ENCODE data around the gene COX15.
A peak's percentile ranks its signal among the peaks of the same experiment; 100 is the strongest.
"Not testable (repeated sequence)": the region's sequence is repeated elsewhere in the genome, so short reads cannot be mapped to it uniquely, and the experiment has no call there.

The COX15 gene

GRCh38 chr10:99732033-99732842 lies at the start of gene COX15, which contains the start of gene CUTC:
COX15 (minus strand) TSS chr10:99732127; CDS start chr10:99732049, 78 bp downstream.
CUTC (plus strand) TSS chr10:99732234; CDS start chr10:99732349, 115 bp downstream.
- peak; percentile 87 to 90 for DNase-seq

- no peak for DNase-seq
These were observed 47.4 kb upstream of the COX15 start for GRCh38 chr10:99779335-99779734.

DNA sequence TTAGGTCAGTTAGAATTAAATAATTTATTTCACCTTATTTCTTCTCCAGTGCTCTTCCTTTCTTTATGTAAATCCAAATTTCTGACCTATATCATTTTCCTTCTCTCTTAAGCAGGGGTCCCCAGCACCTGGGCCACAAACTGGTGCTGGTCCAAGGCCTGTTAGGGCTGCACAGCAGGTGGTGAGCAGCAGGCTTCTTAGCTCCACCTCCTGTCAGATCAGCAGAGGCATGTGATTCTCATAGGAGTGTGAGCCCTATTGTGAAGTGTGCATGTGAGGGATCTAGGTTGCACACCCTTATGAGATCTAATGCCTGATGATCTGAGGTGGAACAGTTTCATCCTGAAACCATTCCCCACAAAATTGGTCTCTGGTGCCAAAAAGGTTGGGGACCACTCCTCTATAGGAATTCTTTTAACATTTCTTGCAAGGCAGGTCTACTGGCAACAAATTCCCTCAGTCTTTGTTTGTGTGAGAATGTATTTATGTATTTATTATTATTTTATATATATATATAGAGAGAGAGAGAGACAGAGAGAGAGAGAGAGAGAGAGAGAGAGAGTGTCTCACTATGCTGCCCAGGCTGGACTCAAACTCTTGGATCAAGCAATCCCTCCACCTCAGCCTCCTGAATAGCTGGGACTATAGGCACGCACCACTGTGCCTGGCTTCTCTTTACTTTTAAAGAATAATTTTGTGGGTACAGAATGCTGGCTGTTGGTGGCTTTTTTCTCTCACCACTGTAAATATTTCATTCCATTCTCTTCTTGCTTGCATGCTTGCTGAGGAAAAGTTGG lies 46.2 kb upstream of the COX15 start:
- DNase-seq, result no peak

DNA sequence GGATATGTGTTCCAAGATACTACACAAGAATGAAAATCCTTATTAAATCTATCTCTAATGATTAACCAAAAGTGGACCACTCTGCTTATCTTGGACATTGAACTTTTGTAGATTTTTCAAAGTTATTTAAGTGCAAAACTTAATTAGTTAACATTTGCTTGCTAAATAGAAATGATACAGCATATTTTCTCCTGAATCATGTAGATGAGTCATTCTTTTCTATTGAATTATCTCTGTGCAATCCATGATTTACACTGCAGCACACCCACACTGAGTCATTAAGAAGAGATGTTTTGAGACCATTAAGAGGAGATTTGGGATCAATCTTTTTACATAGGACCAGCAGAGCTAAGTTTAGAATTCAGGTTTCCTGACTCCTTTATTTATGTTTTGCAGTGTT lies 43.9 kb upstream of the COX15 start:
- DNase-seq, result no peak

DNA sequence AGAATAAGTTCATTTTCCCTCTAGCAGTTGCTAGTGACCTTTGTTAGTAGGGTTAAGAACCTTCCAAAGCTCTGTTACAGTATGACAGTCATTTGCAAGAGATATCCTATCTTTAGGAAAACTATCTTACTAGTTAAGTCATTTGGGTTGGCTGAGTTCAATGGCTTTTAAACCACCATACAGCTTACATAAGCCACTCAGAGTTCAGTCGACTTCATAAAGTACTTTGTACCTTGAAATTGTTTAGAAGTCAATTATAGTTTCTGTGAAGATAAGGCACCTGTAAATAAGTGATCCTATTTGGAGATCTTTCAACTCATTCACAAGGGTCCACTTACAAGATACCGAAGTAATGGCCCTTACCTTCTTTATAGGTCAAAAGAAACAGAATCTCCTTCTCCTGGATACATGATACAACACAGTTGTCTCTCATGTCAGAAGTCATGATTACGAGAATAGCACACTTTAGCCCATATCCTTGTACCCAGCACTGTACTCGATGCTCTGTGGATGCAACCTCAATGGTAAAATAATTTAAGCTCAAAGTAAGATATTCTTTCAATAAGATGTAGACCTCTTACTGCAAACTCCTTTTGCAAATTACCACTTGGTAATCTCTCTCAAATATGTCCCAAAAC lies 38.6 kb upstream of the COX15 start:
- DNase-seq, result no peak

DNA sequence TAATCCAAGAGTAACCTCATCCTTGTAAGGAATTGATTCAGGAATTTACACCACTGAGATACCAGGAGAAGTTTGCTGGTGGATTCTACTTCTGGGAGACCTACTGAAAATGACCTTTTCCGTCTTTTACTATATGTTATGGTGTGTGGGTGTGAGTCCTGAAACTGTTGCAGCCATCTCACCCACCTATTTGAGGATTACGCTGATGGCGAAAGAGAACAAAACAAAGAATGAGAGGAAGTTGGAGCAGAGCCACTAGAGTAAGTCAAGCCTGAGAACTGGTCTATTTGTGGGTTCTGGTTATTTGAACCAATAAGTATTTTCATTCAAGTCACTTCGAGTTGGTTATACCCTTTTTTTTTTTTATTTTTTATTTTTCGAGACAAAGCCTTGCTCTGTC lies 37.8 kb upstream of the COX15 start:
- DNase-seq, result no peak

GRCh38 chr10:99768556-99768955 lies 36.6 kb upstream of the COX15 start:
- no peak for DNase-seq

GRCh38 chr10:99767901-99768300 lies 36.0 kb upstream of the COX15 start:
- no peak for DNase-seq

DNA sequence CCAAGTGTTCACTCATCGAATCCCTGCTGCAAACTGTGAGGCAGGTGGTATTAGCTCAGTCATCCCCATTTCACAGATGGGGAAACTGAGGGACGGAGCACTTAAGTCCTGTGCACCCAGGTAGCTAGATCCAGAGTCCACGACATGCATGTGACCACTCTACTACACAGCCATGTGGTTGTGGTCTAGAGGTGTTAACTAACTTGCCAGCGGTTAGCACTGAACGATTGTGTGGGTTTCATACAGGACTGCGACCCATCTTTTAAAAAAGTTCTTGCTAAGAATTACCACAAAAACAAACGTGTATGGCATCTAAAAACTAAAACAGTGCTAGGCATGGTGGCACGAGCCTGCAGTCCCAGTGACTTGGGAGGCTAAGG lies 34.4 kb upstream of the COX15 start:
- no peak for DNase-seq

GRCh38 chr10:99765672-99766301 lies 33.9 kb upstream of the COX15 start:
- no peak for DNase-seq

GRCh38 chr10:99761365-99761764 lies 29.4 kb upstream of the COX15 start:
- no peak for DNase-seq

DNA sequence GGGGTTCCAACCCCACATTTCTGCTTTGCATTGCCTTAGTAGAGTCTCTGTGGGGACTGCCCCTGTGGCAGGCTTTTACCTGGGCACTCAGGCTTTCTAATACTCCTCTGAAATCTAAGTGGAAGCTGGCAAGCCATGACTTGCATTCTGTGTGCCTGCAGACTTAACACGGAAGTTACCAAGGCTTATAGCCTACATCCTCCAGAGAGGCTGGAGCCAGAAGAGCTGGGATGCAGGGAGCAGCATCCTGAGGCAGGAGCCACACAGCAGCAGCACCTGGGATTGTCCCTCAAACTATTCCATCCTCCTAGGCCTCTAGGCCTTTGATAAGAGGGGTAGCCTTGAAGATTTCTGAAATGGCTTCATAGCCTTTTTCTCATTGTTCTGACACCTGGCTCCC lies 28.4 kb upstream of the COX15 start:
- no peak for DNase-seq

- no peak for DNase-seq
These were observed 26.4 kb upstream of the COX15 start for GRCh38 chr10:99758211-99758891.

DNA sequence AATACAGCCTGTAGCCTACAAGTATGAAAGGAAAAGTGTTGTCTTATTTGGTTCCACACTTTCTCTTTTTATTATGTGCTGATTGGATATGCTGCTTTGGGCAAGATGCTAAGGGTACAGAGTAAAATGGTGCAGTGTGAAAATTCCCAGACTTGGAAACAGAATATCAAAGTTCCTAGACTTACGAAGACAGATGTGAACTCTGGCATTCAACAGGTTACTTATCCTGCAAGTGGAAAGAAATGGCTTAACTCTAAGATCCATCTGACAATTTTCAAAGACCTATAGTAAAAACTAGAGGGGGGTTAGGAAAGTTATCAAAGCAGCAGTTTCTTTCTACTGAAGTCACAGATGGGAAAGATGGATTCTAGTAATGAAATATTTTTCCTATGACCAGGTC lies 24.2 kb upstream of the COX15 start:
- no peak for DNase-seq

DNA sequence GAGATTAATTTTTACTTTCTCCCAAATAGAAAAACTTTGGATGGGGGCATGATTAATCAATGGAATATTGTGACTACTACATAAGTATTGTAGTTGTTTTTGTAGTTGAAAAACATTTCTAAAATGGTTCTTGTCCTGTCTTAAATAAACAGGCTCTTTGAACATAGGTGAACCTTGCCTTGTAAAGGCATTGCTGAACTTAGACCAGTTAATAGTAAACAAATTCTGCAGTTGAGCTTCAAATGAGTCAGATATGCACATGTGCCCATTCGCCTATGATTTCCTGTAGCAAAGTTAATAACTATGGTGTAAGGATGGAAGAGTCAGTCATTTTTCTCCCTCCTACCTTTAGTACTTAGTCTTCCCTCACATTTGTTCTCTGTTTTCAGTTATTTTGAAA lies 22.7 kb upstream of the COX15 start:
- DNase-seq, result no peak

- no peak for DNase-seq
These were observed 18.7 kb upstream of the COX15 start for GRCh38 chr10:99750641-99751040.

DNA sequence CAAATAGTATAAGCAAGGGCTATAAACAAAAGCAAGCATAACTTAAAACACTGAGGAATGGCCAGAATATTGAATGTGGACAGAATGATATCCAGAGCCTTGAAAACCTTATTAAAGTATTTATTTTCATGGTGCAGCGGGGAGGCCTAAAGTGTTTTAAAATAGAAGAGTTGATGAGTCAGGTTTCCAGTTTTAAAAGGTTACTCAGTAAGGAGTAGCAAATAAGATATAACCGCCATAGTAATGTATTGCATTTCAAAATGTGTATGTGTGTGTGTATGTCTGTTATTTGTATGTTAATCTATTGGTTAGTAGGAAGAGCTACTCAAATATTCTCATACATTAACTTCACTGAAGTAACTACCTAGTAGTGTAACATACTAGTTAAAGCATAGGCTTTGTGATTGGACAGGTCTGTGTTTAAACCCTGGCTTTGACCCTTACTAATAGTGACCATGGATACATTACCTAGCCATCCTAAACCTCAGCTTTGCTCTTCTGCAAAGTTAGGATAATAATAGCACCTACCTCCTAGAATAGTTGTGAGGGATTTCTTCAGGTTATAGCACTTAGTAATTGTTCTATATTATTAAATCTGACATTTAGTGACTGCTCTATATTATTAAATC lies 17.0 kb upstream of the COX15 start:
- no peak for DNase-seq

- DNase-seq, result not testable (repeated sequence)
These were observed 14.2 kb upstream of the COX15 start for GRCh38 chr10:99746166-99746565.

DNA sequence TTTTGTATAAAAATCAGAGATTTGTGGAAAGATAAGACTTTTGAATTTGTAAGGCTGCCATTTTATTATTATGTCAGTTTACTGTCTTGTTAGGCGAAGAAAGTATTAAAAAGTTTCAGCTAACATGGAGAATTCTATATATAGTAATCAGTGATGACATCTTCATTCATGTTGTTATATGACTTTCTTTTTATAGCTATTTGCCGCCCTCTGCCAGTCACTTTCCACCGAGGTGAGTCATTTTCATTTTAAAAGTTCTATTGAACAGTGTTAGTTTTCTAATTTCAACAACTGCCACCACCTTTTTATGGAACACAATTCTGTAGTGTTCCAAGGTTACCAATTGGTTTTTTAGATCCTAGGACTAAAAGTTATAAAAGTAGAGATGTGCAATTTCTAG lies 11.9 kb upstream of the COX15 start:
- no peak for DNase-seq

DNA sequence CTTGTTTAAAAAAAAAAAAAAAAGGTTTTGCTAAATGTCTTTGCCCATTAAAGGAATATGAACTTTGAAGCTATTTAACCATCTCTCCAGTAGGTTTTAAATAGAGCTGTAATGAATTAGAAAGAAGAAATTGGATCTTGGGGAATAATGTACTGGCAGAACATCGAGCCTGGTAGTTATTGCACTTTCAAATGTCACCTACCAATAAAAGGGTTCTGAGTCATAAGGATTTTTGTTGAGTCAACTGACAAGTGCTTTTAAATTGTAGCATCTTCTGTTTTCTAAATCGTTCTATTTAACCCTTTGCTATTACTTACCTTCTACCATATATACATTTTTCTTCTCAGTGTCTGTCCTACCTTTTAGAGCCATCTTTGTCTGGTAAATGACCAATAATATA lies 10.8 kb upstream of the COX15 start:
- no peak for DNase-seq

DNA sequence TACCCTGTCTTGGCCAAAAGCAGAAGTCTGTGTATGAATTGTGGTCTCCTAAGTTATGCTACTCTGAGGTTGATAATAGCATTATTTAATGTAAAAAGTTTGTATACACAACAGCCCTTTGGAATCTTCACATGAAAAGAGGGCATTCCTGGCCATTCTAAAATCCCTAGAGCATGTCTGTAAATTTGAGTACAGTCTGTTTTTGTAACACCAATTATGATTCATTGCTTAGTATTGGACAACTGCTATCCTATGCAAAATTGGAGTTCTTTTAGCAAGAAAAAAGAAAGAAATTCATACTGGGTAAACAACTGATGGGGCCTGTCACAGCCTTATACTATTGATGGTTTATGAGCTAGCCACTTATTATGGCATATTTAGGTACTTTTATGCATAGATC lies 10.3 kb upstream of the COX15 start:
- DNase-seq, result no peak

GRCh38 chr10:99740933-99741559 lies 9.1 kb upstream of the COX15 start:
- DNase-seq, result no peak

Data from NCI-H1930 (cell line).